Stimulated activated CD8-positive, alpha-beta memory T cell treated with anti-CD3 and anti-CD28 coated beads, Interleukin-15, amount 100 ng/mL, for 4 hours (primary cell): ENCODE results near the gene SFT2D3.

Source experiments
- DNase-seq, 2 donors: peaks; one replicate each; pipeline ENCODE4 v3.0.0-alpha.2; 2020; ENCODE audit warnings: low read depth in 2 of 2

The SFT2D3 gene

GRCh38 chr2:127664065-127664894, 37.0 kb upstream of the SFT2D3 start:
- no peak for DNase-seq

GRCh38 chr2:127664895-127665225, 36.4 kb upstream of the SFT2D3 start:
- no peak for DNase-seq

- no peak for DNase-seq
These were observed 35.9 kb upstream of the SFT2D3 start for GRCh38 chr2:127665267-127665893.

- DNase-seq, result no peak
These were observed 32.2 kb upstream of the SFT2D3 start for GRCh38 chr2:127669056-127669455.

- DNase-seq, result no peak
These were observed 31.0 kb upstream of the SFT2D3 start for GRCh38 chr2:127670055-127670956.

- DNase-seq, result no peak
These were observed 30.4 kb upstream of the SFT2D3 start for GRCh38 chr2:127670957-127671290.

GRCh38 chr2:127671557-127672302, 29.6 kb upstream of the SFT2D3 start:
- DNase-seq, result no peak

- no peak for DNase-seq
These were observed 28.7 kb upstream of the SFT2D3 start for GRCh38 chr2:127672341-127673224.

GRCh38 chr2:127673291-127674069, 27.8 kb upstream of the SFT2D3 start:
- no peak for DNase-seq

GRCh38 chr2:127674241-127675209, 26.8 kb upstream of the SFT2D3 start:
- DNase-seq, result no peak

GRCh38 chr2:127675331-127676261, 25.7 kb upstream of the SFT2D3 start, which contains the start of gene LIMS2:
TSS of gene LIMS2 (minus strand) at chr2:127675530. CDS start at chr2:127675024, 506 bp downstream.
- DNase-seq, result no peak

- no peak for DNase-seq
These were observed 24.4 kb upstream of the SFT2D3 start for GRCh38 chr2:127676906-127677305.

- DNase-seq, result no peak
These were observed 22.8 kb upstream of the SFT2D3 start for GRCh38 chr2:127678531-127678930.

- no peak for DNase-seq
These were observed 22.3 kb upstream of the SFT2D3 start for GRCh38 chr2:127678991-127679390.

GRCh38 chr2:127679680-127680361, 21.5 kb upstream of the SFT2D3 start:
- DNase-seq, result no peak

- no peak for DNase-seq
These were observed 20.5 kb upstream of the SFT2D3 start for GRCh38 chr2:127680706-127681287.
